Activated CD4-positive, alpha-beta T cell treated with anti-CD3 and anti-CD28 coated beads, Interleukin-2, Interleukin-4, amounts not matched to agents 100 ng/mL and 50 ng/mL, durations not matched to agents 16 hours and 8 hours (primary cell): ENCODE data around the gene NRAP.

Experiments
- DNase-seq: peaks from one replicate; pipeline ENCODE4 v3.0.0-alpha.2; 2020; ENCODE audit warnings: low spot score

The NRAP gene

DNA sequence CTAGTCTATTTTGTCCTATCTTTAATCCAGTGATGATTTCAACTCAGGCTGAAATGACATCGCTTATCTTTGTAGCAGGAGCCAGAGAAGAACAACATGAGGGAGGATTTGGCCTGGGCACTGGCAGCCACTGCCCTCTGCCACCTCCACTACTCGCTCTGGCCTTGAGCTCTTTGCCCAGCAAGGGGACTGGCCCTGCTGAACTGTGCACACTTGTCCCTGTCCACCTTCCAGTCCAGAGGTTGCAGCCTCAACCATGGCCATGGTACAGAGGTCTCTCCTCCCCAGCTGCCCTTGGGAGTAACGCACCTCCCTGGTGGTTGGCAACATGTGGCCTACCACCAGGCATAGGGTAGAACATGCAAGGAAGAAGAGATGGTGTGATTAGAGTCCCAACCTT is 102.6 kb downstream of the NRAP start:
- DNase-seq = no peak

DNA sequence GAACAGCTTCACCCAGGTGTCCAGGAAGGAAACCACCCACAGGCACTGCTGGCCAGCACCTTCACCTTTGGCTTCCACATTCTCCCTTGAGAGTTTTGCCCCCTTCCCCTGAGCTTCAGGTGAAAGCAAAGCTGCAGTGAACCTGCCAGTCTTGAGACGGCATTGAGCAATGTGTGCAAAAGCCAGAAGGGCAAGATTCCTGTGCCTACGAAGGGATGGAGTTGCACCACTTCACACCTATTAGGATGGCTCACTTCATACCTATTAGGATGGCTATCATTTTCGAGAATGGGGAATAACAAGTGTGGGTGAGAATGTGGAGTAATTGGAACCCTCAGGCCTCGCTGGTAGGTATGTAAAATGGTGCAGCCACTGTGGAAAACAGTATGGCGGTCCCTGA is 103.8 kb downstream of the NRAP start:
- DNase-seq = no peak

DNA sequence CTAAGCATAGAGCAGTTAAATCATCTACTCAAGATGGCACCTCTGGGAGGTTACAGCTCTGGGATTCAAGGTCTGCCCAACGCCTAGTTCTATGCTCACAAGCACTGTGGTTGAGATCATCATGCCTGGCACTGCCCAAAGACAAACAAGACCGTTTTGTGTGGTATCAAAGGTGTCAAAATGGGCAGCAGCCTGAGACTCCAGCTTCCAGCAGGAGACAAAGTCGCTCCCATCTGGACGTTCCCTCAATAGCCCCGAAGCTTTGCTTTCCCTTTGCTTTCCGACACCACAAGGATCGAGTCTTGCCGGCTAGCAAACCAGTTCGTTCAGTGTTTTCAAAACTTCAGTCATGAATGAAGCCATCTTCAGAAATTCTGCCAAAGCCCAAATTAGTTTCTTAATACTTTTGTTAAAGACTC is 105.9 kb downstream of the NRAP start:
- no peak for DNase-seq

DNA sequence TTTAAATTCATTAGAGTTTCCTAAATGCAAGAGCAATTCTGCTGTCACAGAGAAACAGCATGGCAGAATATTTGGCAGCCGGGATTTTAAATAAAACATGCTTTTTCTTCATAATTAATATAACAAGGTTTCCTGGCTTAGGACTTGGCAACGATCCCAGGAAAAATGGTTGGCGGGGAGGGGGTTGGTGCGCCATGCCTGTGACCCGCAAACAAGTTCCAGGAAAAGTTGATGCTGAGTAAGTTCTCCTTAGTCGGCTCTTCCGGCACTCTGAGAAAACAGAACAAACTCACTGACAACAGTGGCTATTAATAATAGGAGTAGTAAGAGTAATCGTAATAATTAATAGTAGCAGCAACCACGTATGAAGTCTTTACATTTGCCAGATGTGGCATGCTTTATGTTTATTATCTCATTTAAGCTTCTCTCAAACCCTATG is 106.4 kb downstream of the NRAP start:
- DNase-seq = no peak

DNA sequence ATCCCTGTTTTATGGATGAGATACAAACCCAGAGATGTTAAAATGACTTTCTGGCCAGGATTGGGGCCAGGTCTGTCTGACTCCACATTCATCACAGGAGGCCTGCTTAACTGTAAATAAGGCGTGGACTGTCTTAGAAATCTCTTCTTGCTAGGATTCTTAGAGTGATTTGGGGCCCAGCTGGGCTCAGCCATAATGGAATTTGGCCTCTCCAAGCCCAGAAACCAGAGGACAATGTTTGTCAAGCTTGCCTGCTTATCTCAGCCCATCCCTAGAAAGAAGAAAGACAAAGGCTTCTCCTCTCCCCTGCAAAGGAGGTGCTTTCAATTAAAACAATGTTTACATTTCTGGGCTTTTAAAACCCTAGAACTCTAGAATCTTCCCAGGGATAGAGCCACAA is 108.1 kb downstream of the NRAP start:
- no peak for DNase-seq

DNA sequence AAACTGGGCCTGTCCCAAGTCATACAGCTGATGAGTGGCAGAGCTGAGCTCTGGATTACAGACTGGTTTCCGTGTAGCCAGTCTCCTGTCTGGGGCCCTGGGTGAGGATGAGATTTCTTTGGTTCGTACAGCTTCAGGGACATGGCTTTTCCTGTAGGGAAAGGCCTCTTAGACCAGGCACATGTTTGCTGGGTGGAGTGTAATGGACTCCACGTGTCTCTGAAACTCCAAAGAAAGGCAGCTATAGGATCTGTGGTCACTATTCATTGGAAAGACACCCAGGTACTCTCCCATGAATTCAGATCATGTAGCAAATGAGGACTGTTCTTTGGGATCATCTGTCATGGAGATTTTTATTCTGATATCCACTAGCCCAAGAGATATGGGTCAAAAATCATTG is 108.6 kb downstream of the NRAP start:
- no peak for DNase-seq

DNA sequence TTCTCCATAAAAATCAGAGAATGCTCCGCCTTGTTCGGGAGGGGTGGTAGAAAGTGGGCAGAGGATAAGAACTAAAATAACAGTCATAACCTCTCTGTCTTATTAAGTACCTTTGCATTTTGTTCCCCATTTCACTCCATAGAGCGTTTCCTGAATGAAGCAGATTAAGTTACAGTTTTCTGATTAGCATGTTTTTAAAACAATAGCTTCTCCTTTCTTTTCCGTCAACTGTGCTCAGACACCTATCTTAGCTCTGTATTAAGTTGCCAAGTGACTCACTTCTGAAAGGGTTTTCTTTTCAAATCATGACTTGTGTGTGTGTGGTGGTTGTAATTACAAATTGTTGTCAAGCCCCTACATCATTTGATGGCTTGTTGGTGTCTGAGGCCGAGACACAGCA is 109.6 kb downstream of the NRAP start:
- no peak for DNase-seq

DNA sequence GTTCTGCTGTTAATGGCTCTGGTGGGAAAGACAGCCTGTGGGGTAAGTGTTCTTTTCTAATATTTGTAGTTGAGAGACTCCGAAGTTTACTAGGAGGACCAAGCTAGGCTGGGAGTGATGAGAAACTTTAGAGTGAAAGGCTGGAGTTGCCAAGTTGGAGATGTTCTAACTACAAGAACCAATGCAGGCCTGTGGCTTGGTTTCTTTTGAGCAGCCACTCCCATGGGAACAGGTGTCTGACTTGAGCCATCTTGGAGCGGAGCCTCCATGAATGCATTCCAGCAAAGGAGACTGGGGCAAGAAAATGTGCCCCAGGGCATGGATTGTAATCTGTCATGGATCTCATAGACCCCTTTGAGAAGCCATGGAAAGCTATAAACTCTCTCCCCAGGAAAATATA is 110.7 kb downstream of the NRAP start:
- no peak for DNase-seq

DNA sequence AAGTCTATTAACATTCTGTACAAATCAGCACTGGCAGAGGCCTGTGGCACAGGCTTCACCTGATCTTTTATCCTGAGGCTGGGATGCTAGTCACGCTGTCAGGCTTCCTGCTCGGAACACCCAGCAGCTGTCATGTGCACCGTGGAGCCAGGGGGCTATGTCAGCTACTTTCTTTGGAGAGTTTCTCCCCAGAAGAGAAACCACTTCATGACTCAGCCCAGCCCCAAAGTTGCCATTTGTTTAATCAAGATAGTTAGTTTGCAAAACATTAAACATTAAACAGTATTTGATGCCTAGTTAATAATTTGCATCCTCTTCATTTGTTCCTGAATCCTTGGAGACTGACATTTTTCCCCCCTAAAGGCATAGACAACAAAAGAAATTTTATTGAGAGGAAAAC is 111.1 kb downstream of the NRAP start, which contains the start of gene HABP2:
Gene HABP2 (plus strand): TSS at position 353 of the 400 bp plus-strand sequence. CDS start 69 bp downstream, outside the sequence.
- no peak for DNase-seq

DNA sequence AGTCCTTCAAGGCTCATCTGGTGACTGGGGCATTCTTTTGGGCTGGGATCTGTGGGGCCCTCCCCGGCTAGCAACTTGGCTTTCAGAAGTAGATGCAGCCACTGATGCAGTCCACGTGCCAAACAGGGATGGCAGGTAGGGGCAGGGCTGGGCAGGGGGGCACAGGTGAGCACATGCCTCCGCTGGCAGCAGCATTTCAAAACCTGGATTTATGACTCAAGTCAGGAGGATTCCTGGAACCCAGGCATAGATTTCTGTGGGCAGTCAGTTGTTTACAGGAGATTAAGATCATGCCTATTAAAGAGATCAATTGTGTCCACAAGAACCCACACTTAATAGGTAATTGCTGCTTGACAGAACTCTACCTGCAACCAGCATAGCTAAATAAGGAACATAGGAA is 111.8 kb downstream of the NRAP start:
- DNase-seq = no peak

DNA sequence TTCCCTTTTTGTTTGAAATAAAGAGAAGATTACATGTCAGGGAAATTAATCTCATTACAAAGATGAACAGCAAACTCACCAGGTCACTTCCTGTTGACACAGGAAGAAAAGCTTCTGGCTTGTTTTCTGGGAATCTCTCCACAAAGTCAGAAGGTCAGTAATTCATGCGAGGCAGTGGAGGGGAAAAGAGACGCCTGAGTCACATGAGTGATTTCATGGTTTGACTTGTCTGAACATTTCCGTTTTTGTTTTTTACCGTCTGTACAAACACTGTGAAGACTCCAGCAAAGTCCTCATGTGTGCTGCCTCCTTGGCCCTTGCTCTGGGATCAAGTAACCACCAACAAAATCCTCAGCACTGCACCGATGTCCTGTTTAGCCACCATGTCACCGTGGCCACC is 113.5 kb downstream of the NRAP start:
- no peak for DNase-seq

DNA sequence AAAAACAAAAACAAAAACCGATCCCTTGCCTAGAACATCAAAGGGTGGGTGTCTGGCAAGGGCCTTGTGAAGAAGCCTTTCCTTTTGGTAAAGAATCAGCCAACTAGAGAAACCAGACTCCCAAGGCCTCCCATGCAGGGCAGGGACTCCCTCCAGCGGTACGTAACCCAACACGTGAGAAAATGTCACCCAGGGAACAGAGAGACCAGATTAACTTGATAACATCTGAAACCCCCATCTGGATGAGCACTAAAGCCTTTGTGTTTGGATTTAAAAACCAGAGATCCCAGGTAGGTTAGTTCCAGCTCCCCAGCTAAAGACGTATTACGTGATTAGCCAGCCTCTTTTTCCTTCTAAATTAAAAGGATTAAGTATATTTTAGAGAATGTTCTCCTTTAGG is 114.0 kb downstream of the NRAP start:
- no peak for DNase-seq

DNA sequence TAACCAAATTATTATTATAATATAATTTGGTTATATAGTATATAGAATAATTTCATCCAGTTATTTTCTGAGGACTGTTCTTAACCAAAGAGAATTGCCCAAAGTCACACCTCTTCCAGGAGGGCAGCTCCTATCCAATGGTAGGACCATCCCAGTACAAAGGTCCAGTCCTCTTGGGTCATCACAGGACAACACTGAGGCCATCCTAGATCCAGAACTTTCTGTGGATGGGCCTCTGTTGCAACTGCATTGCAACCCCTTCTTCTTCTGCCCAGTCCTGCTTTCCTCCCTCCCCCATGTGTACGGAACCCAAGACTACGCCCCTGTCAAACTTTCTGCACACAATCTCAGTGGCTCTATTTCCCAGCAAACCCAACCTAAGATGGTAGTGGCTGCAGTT is 116.4 kb downstream of the NRAP start:
- no peak for DNase-seq

DNA sequence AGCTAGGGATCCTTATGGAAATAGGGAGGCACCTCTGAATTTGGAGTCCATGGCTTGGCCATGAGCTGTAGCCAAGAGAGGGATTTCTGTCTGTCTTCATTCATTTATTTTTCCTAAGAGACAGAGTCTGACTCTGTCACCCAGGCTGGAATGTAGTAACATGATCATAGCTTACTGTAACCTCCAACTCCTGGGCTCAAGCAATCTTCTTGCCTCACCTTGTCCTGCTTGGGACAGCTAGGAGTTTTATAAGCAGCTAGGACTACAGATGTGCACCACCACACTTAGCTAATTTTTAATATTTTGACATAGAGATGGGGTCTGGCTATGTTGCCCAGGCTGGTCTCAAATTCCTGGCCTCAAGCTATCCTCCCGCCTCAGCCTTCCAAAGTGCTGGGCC is 119.4 kb downstream of the NRAP start:
- no peak for DNase-seq

DNA sequence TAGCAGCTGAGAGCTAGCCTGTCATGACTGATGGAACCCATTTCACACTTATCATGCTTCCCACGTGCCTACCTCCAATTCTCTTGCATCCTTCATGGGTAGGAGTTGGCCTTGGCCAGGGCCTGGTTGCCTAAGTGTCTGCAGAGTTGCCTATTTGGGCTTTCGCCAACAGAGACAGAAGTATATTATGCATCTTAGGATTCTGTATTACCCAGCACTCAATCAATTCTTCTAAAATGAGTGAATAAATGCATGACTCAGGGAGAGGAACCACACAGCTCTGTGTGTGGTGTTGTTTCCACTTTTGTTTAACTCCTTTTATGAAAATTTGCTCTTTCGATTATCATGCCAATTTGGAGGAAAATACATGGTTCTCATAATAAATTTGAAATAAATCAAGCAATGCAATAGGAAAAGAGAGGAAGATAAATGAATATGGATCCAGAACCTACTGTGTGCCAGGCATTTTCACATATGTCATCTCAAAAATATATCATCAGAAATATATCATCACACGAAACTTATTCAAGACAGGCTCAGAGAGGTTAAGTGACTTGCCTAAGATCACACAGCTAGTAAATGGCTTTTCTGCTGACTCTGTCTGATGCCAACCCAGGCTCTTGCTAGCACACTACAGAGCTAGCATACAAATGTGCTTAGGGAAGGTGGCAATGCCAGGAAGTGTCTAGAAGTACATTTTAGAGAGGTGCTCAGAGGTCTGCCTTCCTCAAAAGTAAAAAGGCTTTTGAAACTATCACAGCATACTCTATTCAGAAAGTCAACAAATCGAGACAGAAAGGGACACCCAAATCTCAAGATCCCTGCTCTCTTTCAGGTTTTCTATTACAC is 120.5 kb downstream of the NRAP start:
- DNase-seq = no peak

DNA sequence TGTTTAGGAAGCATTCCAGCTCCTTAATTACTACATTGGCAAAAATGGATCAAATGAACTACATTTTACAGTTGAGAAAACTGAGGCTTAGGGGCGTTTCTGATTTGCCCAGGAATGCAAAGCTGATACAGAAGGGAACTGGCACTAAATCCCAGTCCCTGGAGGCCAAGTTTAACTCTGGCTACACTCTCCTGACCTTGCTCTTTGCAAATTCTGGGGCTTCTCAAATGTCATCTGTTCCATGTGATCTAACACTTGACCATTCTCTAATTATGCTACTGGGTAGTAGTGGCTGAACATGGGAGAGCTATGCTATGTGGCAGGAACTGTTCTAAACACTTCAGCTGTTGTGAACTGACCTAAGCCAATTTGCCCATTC is 122.3 kb downstream of the NRAP start:
- no peak for DNase-seq

DNA sequence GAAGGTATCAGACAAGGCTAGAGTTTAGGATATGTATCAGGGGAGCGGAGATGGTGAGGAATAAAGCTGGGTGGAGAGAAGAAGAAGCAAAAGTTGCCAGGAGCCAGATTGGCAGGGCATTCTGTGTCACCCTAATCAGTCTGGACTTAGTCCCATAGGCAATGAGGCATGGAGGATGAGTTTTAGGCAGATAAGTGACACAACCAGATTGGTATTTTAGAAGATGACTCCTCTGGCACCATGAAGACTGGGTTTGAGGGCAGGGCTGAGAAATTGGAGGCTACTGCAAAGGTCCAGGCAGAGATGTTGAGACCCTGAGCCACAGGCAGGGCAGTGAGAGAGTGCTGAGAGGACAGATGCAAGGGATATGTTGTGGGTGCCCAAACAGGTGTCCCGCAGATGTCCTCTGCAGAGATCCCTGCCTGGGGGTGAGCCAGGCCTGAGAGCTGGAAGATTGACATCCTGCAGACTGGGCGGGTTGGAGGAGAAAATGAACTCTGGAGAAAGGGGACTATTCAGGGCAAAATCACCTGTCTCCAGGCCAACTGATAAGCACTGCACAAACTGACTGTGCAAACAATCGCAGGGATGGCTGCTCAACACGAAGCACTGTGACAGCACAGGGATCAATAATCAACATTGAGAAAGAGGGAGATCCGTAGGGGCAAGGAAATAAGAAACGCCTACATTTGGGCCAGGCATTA is 122.8 kb downstream of the NRAP start:
- no peak for DNase-seq

DNA sequence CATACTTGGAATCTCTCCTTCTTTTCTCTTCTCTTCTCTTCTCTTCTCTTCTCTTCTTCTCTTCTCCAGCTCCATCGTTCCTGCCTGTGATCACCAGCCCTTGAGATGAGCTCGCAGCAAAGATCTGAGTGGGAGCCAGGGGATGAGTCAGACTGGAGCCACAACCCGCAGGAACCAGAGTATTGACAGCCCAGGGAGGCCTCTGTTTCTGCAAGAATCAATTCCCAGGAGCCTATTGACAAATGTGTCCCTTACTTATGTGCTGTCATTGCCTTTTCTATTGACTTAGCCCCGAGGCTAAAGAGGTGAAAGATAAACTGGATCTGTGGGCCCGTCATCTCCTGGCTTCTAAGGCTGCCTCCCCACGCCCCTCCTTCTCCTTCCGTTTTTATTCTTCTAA is 124.1 kb downstream of the NRAP start:
- DNase-seq = no peak
